GM23338 (cell line): Measurements from ENCODE around the gene GNG12. TPM values are rescaled to one million over a fixed set of nuclear protein-coding genes. Genes with fewer than 3 reads are reported as not detected.

Source experiments
- ATAC-seq: fragments of 200-7000 bp; cut with Tn5 transposase; 3 replicates; pipeline ENCODE4 v1.9.1; 2020
- DNase-seq: peaks from one replicate; pipeline ENCODE4 v3.0.0-alpha.2; 2015; ENCODE audit warnings: low spot score
- H2AFZ ChIP-seq: fragments of 200-600 bp; sonication (generic); 2 replicates; pipeline ENCODE4 v1.8.0; 2016; ENCODE audit warnings: antibody characterized with exemption, mild to moderate bottlenecking, moderate library complexity
- H3F3A ChIP-seq: fragments of 200-600 bp; sonication (generic); replicated peaks from 2 replicates; pipeline ENCODE4 v1.8.0; 2017; ENCODE audit warnings: antibody characterized with exemption, mixed run types, low read depth
- H3K27ac ChIP-seq: fragments of 200-600 bp; sonication (generic); 2 replicates; pipeline ENCODE4 v1.6.1; 2016; ENCODE audit warnings: low read depth
- H3K27me3 ChIP-seq: fragments of 200-600 bp; sonication (generic); 2 replicates; pipeline ENCODE4 v1.8.0; 2016; ENCODE audit warnings: mild to moderate bottlenecking, mixed run types, moderate library complexity; ENCODE audit not compliant: insufficient read depth
- H3K36me3 ChIP-seq: fragments of 200-600 bp; sonication (generic); 2 replicates; pipeline ENCODE4 v1.8.0; 2016; ENCODE audit warnings: mild to moderate bottlenecking; ENCODE audit not compliant: insufficient read depth
- H3K4me1 ChIP-seq: fragments of 200-600 bp; sonication (generic); 2 replicates; pipeline ENCODE4 v1.8.0; 2016; ENCODE audit warnings: mild to moderate bottlenecking, moderate library complexity; ENCODE audit not compliant: insufficient read depth
- H3K4me2 ChIP-seq: fragments of 200-600 bp; sonication (generic); 2 replicates; pipeline ENCODE4 v1.7.1; 2017; ENCODE audit warnings: mixed run types
- H3K4me3 ChIP-seq: fragments of 200-600 bp; sonication (generic); 2 replicates; pipeline ENCODE4 v1.6.1; 2016; ENCODE audit warnings: mixed run types
- H3K79me2 ChIP-seq: fragments of 200-600 bp; sonication (generic); replicated peaks from 2 replicates; pipeline ENCODE4 v1.8.0; 2017; ENCODE audit warnings: mild to moderate bottlenecking; ENCODE audit not compliant: insufficient read depth
- H3K9me2 ChIP-seq: fragments of 200-600 bp; sonication (generic); 2 replicates; pipeline ENCODE4 v1.8.0; 2017; ENCODE audit not compliant: insufficient read depth
- H4K20me1 ChIP-seq: fragments of 200-600 bp; sonication (generic); replicated peaks from 2 replicates; pipeline ENCODE4 v1.8.0; 2017; ENCODE audit warnings: mild to moderate bottlenecking; ENCODE audit not compliant: insufficient read depth
- H3K27ac Mint-ChIP-seq: 2 replicates; pipeline ENCODE4 v1.8.0; 2020; ENCODE audit warnings: inconsistent platforms, mild to moderate bottlenecking, moderate library complexity, mixed read lengths
- H3K27me3 Mint-ChIP-seq: 3 replicates; pipeline ENCODE4 v1.8.0; 2022; ENCODE audit warnings: low read depth, mild to moderate bottlenecking, moderate library complexity, mixed read lengths, inconsistent platforms; ENCODE audit not compliant: insufficient read depth, poor library complexity
- H3K36me3 Mint-ChIP-seq: 3 replicates; pipeline ENCODE4 v1.8.0; 2021; ENCODE audit warnings: low read depth, mild to moderate bottlenecking, inconsistent platforms, moderate library complexity, mixed read lengths
- H3K4me1 Mint-ChIP-seq: 3 replicates; pipeline ENCODE4 v1.8.0; 2020; ENCODE audit warnings: mild to moderate bottlenecking, inconsistent platforms, mixed read lengths
- H3K4me3 Mint-ChIP-seq: 3 replicates; pipeline ENCODE4 v1.8.0; 2021; ENCODE audit warnings: moderate library complexity, mild to moderate bottlenecking, inconsistent platforms, mixed read lengths
- H3K9me3 Mint-ChIP-seq: 3 replicates; pipeline ENCODE4 v1.8.0; 2020; ENCODE audit warnings: moderate library complexity, mild to moderate bottlenecking, inconsistent platforms, mixed read lengths
- CREB1 ChIP-seq: fragments of 250-450 bp; sonication (Bioruptor Pico); IDR thresholded peaks from 2 replicates; pipeline ENCODE4 v1.5.0; 2020; ENCODE audit warnings: low read depth, mild to moderate bottlenecking, moderate library complexity
- CTCF ChIP-seq, 2 experiments: fragments of 200-600 bp in 1 of 2; sonication (generic) in 1 of 2; conservative IDR thresholded peaks; 2 replicates each; pipeline versions ENCODE4 v1.5.1 to v1.6.1; 2016 to 2017; ENCODE audit warnings: antibody characterized with exemption in 2 of 2, low read depth in 2 of 2, mild to moderate bottlenecking in 2 of 2, moderate library complexity in 1 of 2
- ETS1 ChIP-seq: IDR thresholded peaks from 2 replicates; pipeline ENCODE4 v1.6.1; 2016; ENCODE audit warnings: antibody characterized with exemption
- EZH2 ChIP-seq: fragments of 200-600 bp; sonication (generic); IDR thresholded peaks from one replicate; pipeline ENCODE4 v1.8.0; 2017; ENCODE audit warnings: antibody characterized with exemption, mild to moderate bottlenecking, low read depth; ENCODE audit not compliant: unreplicated experiment
- EZH2phosphoT487 ChIP-seq: fragments of 200-600 bp; sonication (generic); IDR thresholded peaks from one replicate; pipeline ENCODE4 v1.8.1; 2018; ENCODE audit warnings: antibody characterized with exemption; ENCODE audit not compliant: unreplicated experiment
- JUNB ChIP-seq: IDR thresholded peaks from one replicate; pipeline ENCODE4 v1.6.1; 2016; ENCODE audit warnings: antibody characterized with exemption; ENCODE audit not compliant: unreplicated experiment
- NANOG ChIP-seq: IDR thresholded peaks from 2 replicates; pipeline ENCODE4 v1.6.1; 2016; ENCODE audit warnings: antibody characterized with exemption, borderline replicate concordance
- POLR2AphosphoS5 ChIP-seq: IDR thresholded peaks from 2 replicates; pipeline ENCODE4 v1.6.1; 2016; ENCODE audit warnings: antibody characterized with exemption, low read depth
- REST ChIP-seq: IDR thresholded peaks from one replicate; pipeline ENCODE4 v1.6.1; 2018; ENCODE audit warnings: antibody characterized with exemption; ENCODE audit not compliant: unreplicated experiment
- STAT1 ChIP-seq: IDR thresholded peaks from one replicate; pipeline ENCODE4 v1.6.1; 2016; ENCODE audit warnings: antibody characterized with exemption; ENCODE audit not compliant: unreplicated experiment
- ZNF114 ChIP-seq: fragments of 250-450 bp; sonication (Bioruptor Pico); IDR thresholded peaks from 2 replicates; pipeline ENCODE4 v1.5.0; 2020; ENCODE audit warnings: mild to moderate bottlenecking, moderate library complexity
- ZNF331 ChIP-seq: fragments of 250-450 bp; sonication (Bioruptor Pico); IDR thresholded peaks from 2 replicates; pipeline ENCODE4 v1.5.0; 2020; ENCODE audit warnings: low read depth, mild to moderate bottlenecking, moderate library complexity
- ZNF462 ChIP-seq: fragments of 250-450 bp; sonication (Bioruptor Pico); IDR thresholded peaks from 2 replicates; pipeline ENCODE4 v1.5.0; 2020; ENCODE audit warnings: mild to moderate bottlenecking, moderate library complexity
- polyA plus RNA-seq: library from polyadenylated mRNA; unstranded; fragments of >200 nt; fragmentation: Nextera tagmentation; extraction: Ambion mirVana; gene quantifications from 2 replicates; pipeline ENCODE4 v1.2.1, GENCODE V29; 2016
- total RNA-seq: library from RNA; depleted of rRNA; stranded (reverse); fragments of >200 nt; shearing (Covaris generic); gene quantifications from 2 replicates; pipeline ENCODE4 v1.2.3, GENCODE V29; 2014

Gene GNG12
- total and polyA plus RNA-seq, 2 experiments from 2014 or later = 13.4 to 33.0 TPM

- H3F3A ChIP-seq = no peaks in the 10 kb centered on the region
- H2AFZ ChIP-seq = no peak overlapping the region
- no peak overlapping the region for H3K4me3 ChIP-seq
- H3K4me1 ChIP-seq = 0 out of 2 replicates have a peak, but pooled peaks cover 8% of the 10 kb centered on the region
- no peaks in the 10 kb centered on the region for H3K36me3 ChIP-seq
- no peaks in the 10 kb centered on the region for H4K20me1 ChIP-seq
- Mint-ChIP-seq H3K36me3 (no peaks in the 10 kb centered on the region), H3K9me3 (no peaks in the 10 kb centered on the region), H3K4me3 (no peak overlapping the region), H3K27ac (no peak overlapping the region), H3K4me1 (peaks cover 8% of the 10 kb centered on the region), H3K27me3 (peaks cover 6% of the 10 kb centered on the region)
- H3K79me2 ChIP-seq = no peaks in the 10 kb centered on the region
- H3K27ac ChIP-seq = no peak overlapping the region
- no peaks in the 10 kb centered on the region for H3K27me3 ChIP-seq
- DNase-seq (no peak), ATAC-seq (peak; percentile 75)
- H3K9me2 ChIP-seq = no peaks in the 10 kb centered on the region
- H3K4me2 ChIP-seq = no peak overlapping the region
- no peak for TF ChIP-seq ZNF462 (CRISPR knock-in tag)
- TF ChIP-seq CTCF (conservative IDR thresholded peaks at IDR 0.05; ENCODE audit: low read depth in 2 of 2) = no peak
- no peak for TF ChIP-seq EZH2phosphoT487
- no peak for TF ChIP-seq NANOG
- TF ChIP-seq ZNF114 (CRISPR knock-in tag) = no peak
- no peak for TF ChIP-seq REST
- TF ChIP-seq ZNF331 (CRISPR knock-in tag) = no peak
- TF ChIP-seq STAT1 = no peak
- TF ChIP-seq POLR2AphosphoS5 = no peak
- TF ChIP-seq ETS1 = no peak
- no peak for TF ChIP-seq EZH2
- no peak for TF ChIP-seq CREB1 (CRISPR knock-in tag)
- no peak for TF ChIP-seq JUNB
Observed at GRCh38 chr1:67677408-67677807, 155.9 kb downstream of the GNG12 start.
